HCT116 (cell line): ENCODE measurements around the gene KIFC1. TPM values are rescaled to one million over a fixed set of nuclear protein-coding genes. Genes with fewer than 3 reads are reported as not detected.

Experiments used
- ATAC-seq: fragments of 200-7000 bp; cut with Tn5 transposase; 2 replicates; pipeline ENCODE4 v1.9.1; 2020; ENCODE audit warnings: mild to moderate bottlenecking, moderate library complexity
- BruUV-seq: library from RNA; stranded (reverse); fragments of 400-500 nt; replicated peaks from 2 replicates; lab custom pipeline; 2021; lab: Mats Ljungman, UMichigan
- CTCF ChIA-PET: fragments of 300-600 bp; sonication (Branson Sonifier 250); formaldehyde crosslinking; loops from one replicate; lab custom pipeline; 2021; ENCODE audit warnings: antibody characterized with exemption; lab: Charles Lee
- POLR2A ChIA-PET: fragments of 300-600, 350-600 bp; sonication (Branson Sonifier 250); formaldehyde crosslinking; loops from one replicate; lab custom pipeline; 2021; ENCODE audit warnings: antibody characterized with exemption; lab: Charles Lee
- RAD21 ChIA-PET, 2 experiments: fragments of 300-600 bp; sonication (Branson Sonifier 250); formaldehyde crosslinking; loops; one replicate each; lab custom pipeline; 2023; ENCODE audit warnings: low total read pairs in 2 of 2; ENCODE audit not compliant: uncharacterized antibody in 2 of 2, unreplicated experiment in 2 of 2, low non-redundant PET in 1 of 2; lab: Charles Lee
- DNase-seq: peaks from one replicate; pipeline ENCODE4 v3.0.0-alpha.2; 2010; ENCODE audit warnings: low read depth, low spot score
- H2AFZ ChIP-seq: fragments of 200-600 bp; shearing (Covaris generic), sonication (generic); 2 replicates; pipeline ENCODE4 v1.6.1; 2017; ENCODE audit warnings: low read depth, mixed run types, mixed read lengths, antibody characterized with exemption, low read length; ENCODE audit not compliant: poor library complexity, severe bottlenecking
- H3K27ac ChIP-seq: 2 replicates; pipeline ENCODE4 v1.5.1; 2012; ENCODE audit warnings: low read depth, low read length
- H3K27me3 ChIP-seq: fragments of 200-600 bp; sonication (generic); 2 replicates; pipeline ENCODE4 v1.6.1; 2016; ENCODE audit warnings: mixed run types, low read length, mixed read lengths; ENCODE audit not compliant: insufficient read depth
- H3K36me3 ChIP-seq, 2 experiments: fragments of 200-500 bp in 1 of 2; fragments of 200-600 bp in 1 of 2; sonication (Bioruptor generic) in 1 of 2; sonication (generic) in 1 of 2; 2 replicates each; pipeline versions ENCODE4 v1.5.1 to v1.6.1; 2014 to 2016; ENCODE audit warnings: low read length in 2 of 2, inconsistent platforms in 1 of 2, mixed read lengths in 1 of 2, mixed run types in 1 of 2; ENCODE audit not compliant: insufficient read depth in 2 of 2, control insufficient read depth in 1 of 2
- H3K4me1 ChIP-seq, 2 experiments: fragments of 200-600 bp in 1 of 2; sonication (generic) in 1 of 2; 2 replicates each; pipeline versions ENCODE4 v1.5.1 to v1.6.1; 2012 to 2017; ENCODE audit warnings: low read length in 2 of 2, inconsistent platforms in 1 of 2, mild to moderate bottlenecking in 1 of 2, mixed read lengths in 1 of 2, mixed run types in 1 of 2, moderate library complexity in 1 of 2; ENCODE audit not compliant: insufficient read depth in 2 of 2, control insufficient read depth in 1 of 2
- H3K4me2 ChIP-seq: fragments of 200-600 bp; sonication (generic); 2 replicates; pipeline ENCODE4 v1.6.1; 2017; ENCODE audit warnings: mixed run types, low read length, mixed read lengths
- H3K4me3 ChIP-seq, 2 experiments: fragments of 200-600 bp in 1 of 2; sonication (generic) in 1 of 2; replicated peaks in 1 of 2; 2 replicates each; pipeline ENCODE4 v1.5.1; 2011 to 2016; ENCODE audit warnings: low read length in 2 of 2, control low read depth in 1 of 2, low read depth in 1 of 2, mild to moderate bottlenecking in 1 of 2, mixed read lengths in 1 of 2, mixed run types in 1 of 2
- H3K79me2 ChIP-seq: fragments of 200-600 bp; sonication (generic); 2 replicates; pipeline ENCODE4 v1.6.1; 2017; ENCODE audit warnings: mild to moderate bottlenecking, mixed run types, low read length, moderate library complexity, mixed read lengths; ENCODE audit not compliant: insufficient read depth
- H3K9ac ChIP-seq: fragments of 200-600 bp; sonication (generic); 2 replicates; pipeline ENCODE4 v1.6.1; 2016; ENCODE audit warnings: low read length, mixed read lengths
- H3K9me2 ChIP-seq: fragments of 200-600 bp; sonication (generic), shearing (Covaris generic); 2 replicates; pipeline ENCODE4 v1.6.1; 2017; ENCODE audit warnings: mixed run types, mild to moderate bottlenecking, moderate library complexity; ENCODE audit not compliant: insufficient read depth
- H3K9me3 ChIP-seq, 2 experiments: fragments of 200-500 bp in 1 of 2; fragments of 200-600 bp in 1 of 2; sonication (Bioruptor generic) in 1 of 2; sonication (generic) in 1 of 2; 2 replicates each; pipeline ENCODE4 v1.6.1; 2014 to 2017; ENCODE audit warnings: low read length in 2 of 2, mixed read lengths in 2 of 2, inconsistent platforms in 1 of 2, low read depth in 1 of 2, mild to moderate bottlenecking in 1 of 2, mixed run types in 1 of 2, moderate library complexity in 1 of 2; ENCODE audit not compliant: control insufficient read depth in 1 of 2, insufficient read depth in 1 of 2
- H4K20me1 ChIP-seq: fragments of 200-600 bp; sonication (generic), shearing (Covaris generic); 2 replicates; pipeline ENCODE4 v1.6.1; 2017; ENCODE audit warnings: mixed run types, mild to moderate bottlenecking, moderate library complexity; ENCODE audit not compliant: insufficient read depth
- CEBPB ChIP-seq: IDR thresholded peaks from 2 replicates; pipeline ENCODE4 v1.6.1; 2012; ENCODE audit warnings: low read depth
- EZH2 ChIP-seq: fragments of 200-600 bp; sonication (generic); IDR thresholded peaks from 2 replicates; pipeline ENCODE4 v1.6.1; 2017; ENCODE audit warnings: antibody characterized with exemption, mixed run types
- EZH2phosphoT487 ChIP-seq: fragments of 200-600 bp; IDR thresholded peaks from 2 replicates; pipeline ENCODE4 v1.6.1; 2018; ENCODE audit warnings: antibody characterized with exemption, borderline replicate concordance
- FOSL1 ChIP-seq: IDR thresholded peaks from 2 replicates; pipeline ENCODE4 v1.6.1; 2012; ENCODE audit warnings: low read depth
- JUND ChIP-seq: IDR thresholded peaks from 2 replicates; pipeline ENCODE4 v1.6.1; 2012
- POLR2A ChIP-seq: IDR thresholded peaks from 2 replicates; pipeline ENCODE4 v1.7.0; 2011; ENCODE audit warnings: borderline replicate concordance; ENCODE audit not compliant: insufficient read depth, insufficient read length; ENCODE audit errors: extremely low read depth
- POLR2AphosphoS5 ChIP-seq: IDR thresholded peaks from 2 replicates; pipeline ENCODE4 v1.6.1; 2011; ENCODE audit warnings: mild to moderate bottlenecking, low read depth, low read length, moderate library complexity
- RAD21 ChIP-seq: IDR thresholded peaks from 2 replicates; pipeline ENCODE4 v1.6.1; 2012; ENCODE audit warnings: low read depth, mild to moderate bottlenecking
- SIN3A ChIP-seq: IDR thresholded peaks from 2 replicates; pipeline ENCODE4 v1.6.1; 2012; ENCODE audit warnings: low read depth
- SRF ChIP-seq: IDR thresholded peaks from 2 replicates; pipeline ENCODE4 v1.6.1; 2012; ENCODE audit warnings: low read depth
- YY1 ChIP-seq: IDR thresholded peaks from 2 replicates; pipeline ENCODE4 v1.6.1; 2011; ENCODE audit warnings: low read length, low read depth, moderate library complexity, mild to moderate bottlenecking; ENCODE audit not compliant: insufficient replicate concordance; ENCODE audit errors: extremely low read depth
- ZNF274 ChIP-seq: fragments of 200-500 bp; sonication (Bioruptor generic); IDR thresholded peaks from 2 replicates; pipeline ENCODE4 v1.6.1; 2014; ENCODE audit warnings: mild to moderate bottlenecking, low read depth, low read length, inconsistent platforms
- intact Hi-C: fragments of 100-400 bp; cut with micrococcal nuclease; formaldehyde crosslinking; loops from 2 replicates; pipeline ENCODE4 v1.10.0; 2022
- total RNA-seq: library from RNA; stranded (reverse); gene quantifications from one replicate; pipeline ENCODE4 v1.2.1, GENCODE V29; 2021; ENCODE audit not compliant: unreplicated experiment
- TF ChIP-seq, protein P1 (sequence below), 3 experiments: fragments of 200-600 bp in 1 of 3; sonication (generic) in 1 of 3; IDR thresholded peaks in 2 of 3; conservative IDR thresholded peaks in 1 of 3; 2 replicates each; pipeline ENCODE4 v1.5.1; 2012 to 2017; ENCODE audit warnings: low read depth in 2 of 3, low read length in 2 of 3, antibody characterized with exemption in 1 of 3, borderline replicate concordance in 1 of 3, control low read depth in 1 of 3, mild to moderate bottlenecking in 1 of 3, mixed read lengths in 1 of 3, mixed run types in 1 of 3, moderate library complexity in 1 of 3; ENCODE audit not compliant: insufficient read depth in 1 of 3
- TF ChIP-seq, protein P2 (sequence below): IDR thresholded peaks from 2 replicates; pipeline ENCODE4 v1.6.1; 2011; ENCODE audit warnings: mild to moderate bottlenecking, low read length, moderate library complexity; ENCODE audit not compliant: insufficient replicate concordance; ENCODE audit errors: extremely low read depth

Gene KIFC1
- total RNA-seq, 1 experiment from 2014 or later = 84.7 TPM

DNA sequence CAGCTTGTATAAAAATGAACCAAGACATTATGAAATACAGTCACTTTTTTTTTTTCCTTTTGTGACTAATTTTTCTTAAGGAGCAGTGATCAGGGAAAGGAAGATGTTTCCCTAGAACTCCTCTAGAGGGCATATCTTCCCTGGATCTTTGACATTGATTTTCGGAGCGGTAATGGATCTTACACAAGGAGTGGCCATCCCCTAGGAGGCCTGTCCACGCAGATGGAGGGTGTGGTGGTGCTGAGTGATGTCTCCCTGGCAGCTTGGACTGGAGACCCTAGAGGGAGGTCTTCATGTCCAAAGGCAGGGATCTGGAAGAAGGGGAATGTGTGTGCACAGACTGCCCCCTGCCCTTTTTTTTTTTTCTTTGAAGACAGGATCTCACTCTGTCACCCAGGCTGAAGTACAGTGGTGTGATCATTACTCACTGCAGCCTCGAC lies 7.0 kb upstream of the KIFC1 start:
- ChIA-PET RAD21 (no interaction called here), POLR2A (no interaction called here), CTCF (no interaction called here)
- Histone ChIP-seq H4K20me1 (no peaks in the 10 kb centered on the region), H3K4me1 (peaks cover 0 to 8% of the 10 kb centered on the region in 2 experiments; a peak in 3 of 4 replicates), H3K4me2 (peak overlapping the region; percentile 43), H3K36me3 (no peaks in the 10 kb centered on the region), H3K9ac (no peak overlapping the region), H3K27me3 (no peaks in the 10 kb centered on the region), H3K9me2 (no peaks in the 10 kb centered on the region), H3K9me3 (no peaks in the 10 kb centered on the region), H3K4me3 (no peak overlapping the region), H2AFZ (peak overlapping the region; percentile 59), H3K79me2 (no peaks in the 10 kb centered on the region), H3K27ac (no peak overlapping the region)
- DNase-seq = peak; percentile 72
- peak; percentile 93 for ATAC-seq
- intact Hi-C loops = no loop called here
- TF ChIP-seq ZNF274 = no peak
- TF ChIP-seq, protein P1, sequence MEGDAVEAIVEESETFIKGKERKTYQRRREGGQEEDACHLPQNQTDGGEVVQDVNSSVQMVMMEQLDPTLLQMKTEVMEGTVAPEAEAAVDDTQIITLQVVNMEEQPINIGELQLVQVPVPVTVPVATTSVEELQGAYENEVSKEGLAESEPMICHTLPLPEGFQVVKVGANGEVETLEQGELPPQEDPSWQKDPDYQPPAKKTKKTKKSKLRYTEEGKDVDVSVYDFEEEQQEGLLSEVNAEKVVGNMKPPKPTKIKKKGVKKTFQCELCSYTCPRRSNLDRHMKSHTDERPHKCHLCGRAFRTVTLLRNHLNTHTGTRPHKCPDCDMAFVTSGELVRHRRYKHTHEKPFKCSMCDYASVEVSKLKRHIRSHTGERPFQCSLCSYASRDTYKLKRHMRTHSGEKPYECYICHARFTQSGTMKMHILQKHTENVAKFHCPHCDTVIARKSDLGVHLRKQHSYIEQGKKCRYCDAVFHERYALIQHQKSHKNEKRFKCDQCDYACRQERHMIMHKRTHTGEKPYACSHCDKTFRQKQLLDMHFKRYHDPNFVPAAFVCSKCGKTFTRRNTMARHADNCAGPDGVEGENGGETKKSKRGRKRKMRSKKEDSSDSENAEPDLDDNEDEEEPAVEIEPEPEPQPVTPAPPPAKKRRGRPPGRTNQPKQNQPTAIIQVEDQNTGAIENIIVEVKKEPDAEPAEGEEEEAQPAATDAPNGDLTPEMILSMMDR (IDR thresholded peaks at IDR 0.05 in 2 of 3, conservative IDR thresholded peaks at IDR 0.05 in 1 of 3; ENCODE audit: borderline replicate concordance in 1 of 3, insufficient read depth in 1 of 3, low read depth in 2 of 3, low read length in 2 of 3) = peak; percentile 65 to 71 (median 67); a peak in 5 of 6 replicates
- no peak for TF ChIP-seq SIN3A
- peak; percentile 64 for TF ChIP-seq RAD21
- no peak for TF ChIP-seq YY1
- no peak for TF ChIP-seq EZH2phosphoT487
- TF ChIP-seq POLR2A = no peak
- no TSS peak for BruUV-seq

DNA sequence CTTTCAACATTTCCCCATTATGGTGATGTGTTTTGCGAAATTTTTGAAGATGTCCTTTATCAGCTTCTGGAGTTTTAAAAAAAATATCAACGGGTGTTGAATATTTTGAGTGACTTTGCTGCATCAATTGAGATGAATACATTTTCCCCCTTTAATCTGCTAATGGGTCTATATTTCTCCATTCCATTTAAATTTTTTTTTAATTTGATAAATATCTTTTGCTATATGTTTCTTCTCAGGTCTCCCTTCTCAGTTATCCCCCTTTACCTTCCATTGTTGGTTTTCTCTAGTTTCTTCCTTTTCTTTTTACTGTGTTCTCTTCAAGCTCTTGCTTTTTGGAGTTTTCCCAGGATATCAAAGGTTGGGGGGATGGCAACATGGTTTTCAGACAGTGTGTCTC lies 1.4 kb upstream of the KIFC1 start:
- TF ChIP-seq SIN3A (no peak), FOSL1 (no peak), EZH2 (no peak), CEBPB (no peak), JUND (no peak), POLR2AphosphoS5 (no peak), SRF (no peak), RAD21 (no peak)
- TF ChIP-seq, protein P2, sequence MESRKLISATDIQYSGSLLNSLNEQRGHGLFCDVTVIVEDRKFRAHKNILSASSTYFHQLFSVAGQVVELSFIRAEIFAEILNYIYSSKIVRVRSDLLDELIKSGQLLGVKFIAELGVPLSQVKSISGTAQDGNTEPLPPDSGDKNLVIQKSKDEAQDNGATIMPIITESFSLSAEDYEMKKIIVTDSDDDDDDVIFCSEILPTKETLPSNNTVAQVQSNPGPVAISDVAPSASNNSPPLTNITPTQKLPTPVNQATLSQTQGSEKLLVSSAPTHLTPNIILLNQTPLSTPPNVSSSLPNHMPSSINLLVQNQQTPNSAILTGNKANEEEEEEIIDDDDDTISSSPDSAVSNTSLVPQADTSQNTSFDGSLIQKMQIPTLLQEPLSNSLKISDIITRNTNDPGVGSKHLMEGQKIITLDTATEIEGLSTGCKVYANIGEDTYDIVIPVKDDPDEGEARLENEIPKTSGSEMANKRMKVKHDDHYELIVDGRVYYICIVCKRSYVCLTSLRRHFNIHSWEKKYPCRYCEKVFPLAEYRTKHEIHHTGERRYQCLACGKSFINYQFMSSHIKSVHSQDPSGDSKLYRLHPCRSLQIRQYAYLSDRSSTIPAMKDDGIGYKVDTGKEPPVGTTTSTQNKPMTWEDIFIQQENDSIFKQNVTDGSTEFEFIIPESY = no peak
- TF ChIP-seq, all 23 proteins: peak for 0
- ATAC-seq (no peak), DNase-seq (no peak)
- Histone ChIP-seq H3K27ac (no peak overlapping the region), H3K4me2 (no peak overlapping the region), H3K27me3 (no peaks in the 10 kb centered on the region), H3K79me2 (peaks cover 35% of the 10 kb centered on the region), H2AFZ (no peak overlapping the region), H3K4me3 (no peak overlapping the region), H3K4me1 (peaks cover 11 to 28% of the 10 kb centered on the region in 2 experiments), H4K20me1 (no peaks in the 10 kb centered on the region; the same call in 1 of the 2 replicates), H3K9me2 (no peaks in the 10 kb centered on the region), H3K9ac (no peak overlapping the region), H3K36me3 (peaks cover 0 to 9% of the 10 kb centered on the region in 2 experiments; a peak in 1 of 4 replicates), H3K9me3 (no peaks in the 10 kb centered on the region)
- ChIA-PET CTCF (interaction anchor here (1.2 to 1.3 kb wide), 2 partner anchors 23 to 28 kb away, joined by 3 to 4 read pairs; partner anchors contain the start of gene CUTA), POLR2A (no interaction called here), RAD21 (no interaction called here)
- intact Hi-C loops = loop anchor here (5.0 kb wide), 1 partner anchor 103 kb away; the partner anchor contains the start of genes PFDN6 and WDR46
- no TSS peak for BruUV-seq
